PC-3 (cell line): Measurements from ENCODE around the gene CA10. TPM values are rescaled to one million over a fixed set of nuclear protein-coding genes. Genes with fewer than 3 reads are reported as not detected.

ENCODE experiments used
- ATAC-seq: fragments of 200-7000 bp; cut with Tn5 transposase; 2 replicates; pipeline ENCODE4 v1.9.1; 2020; ENCODE audit warnings: mild to moderate bottlenecking, moderate library complexity
- BruUV-seq: library from RNA; stranded (reverse); fragments of 400-500 nt; replicated peaks from 2 replicates; lab custom pipeline; 2021; lab: Mats Ljungman, UMichigan
- CTCF ChIA-PET: fragments of 300-600 bp; sonication (Branson Sonifier 250); formaldehyde crosslinking; loops from one replicate; lab custom pipeline; 2022; ENCODE audit warnings: antibody characterized with exemption; lab: Charles Lee
- POLR2A ChIA-PET: fragments of 300-600 bp; sonication (Branson Sonifier 250); formaldehyde crosslinking; loops from one replicate; lab custom pipeline; 2022; ENCODE audit warnings: antibody characterized with exemption; ENCODE audit not compliant: unreplicated experiment; lab: Charles Lee
- DNase-seq: peaks from one replicate; pipeline ENCODE4 v3.0.0-alpha.2; 2015
- H2AFZ ChIP-seq: fragments of 300-600 bp; sonication (generic); 2 replicates; pipeline ENCODE4 v1.6.0; 2016; ENCODE audit warnings: antibody characterized with exemption, low read length
- H3F3A ChIP-seq: fragments of 300-600 bp; sonication (generic); one replicate; pipeline ENCODE4 v1.6.0; 2017; ENCODE audit warnings: antibody characterized with exemption, low read length, control low read depth, mild to moderate bottlenecking; ENCODE audit not compliant: unreplicated experiment
- H3K27ac ChIP-seq: fragments of 300-600 bp; sonication (generic); 2 replicates; pipeline ENCODE4 v1.5.1; 2016; ENCODE audit warnings: mild to moderate bottlenecking, low read length
- H3K27me3 ChIP-seq: fragments of 300-600 bp; sonication (generic); 2 replicates; pipeline ENCODE4 v1.6.1; 2016; ENCODE audit warnings: low read length, mixed read lengths
- H3K36me3 ChIP-seq: fragments of 300-600 bp; sonication (generic); 2 replicates; pipeline ENCODE4 v1.6.1; 2016; ENCODE audit warnings: low read depth, mixed run types, low read length, mixed read lengths
- H3K4me1 ChIP-seq: fragments of 300-600 bp; sonication (generic); 2 replicates; pipeline ENCODE4 v1.5.1; 2016; ENCODE audit warnings: low read length; ENCODE audit not compliant: insufficient read depth
- H3K4me2 ChIP-seq: fragments of 300-600 bp; sonication (generic); 2 replicates; pipeline ENCODE4 v1.6.0; 2016; ENCODE audit warnings: low read length
- H3K4me3 ChIP-seq: fragments of 300-600 bp; sonication (generic); 2 replicates; pipeline ENCODE4 v1.5.1; 2016; ENCODE audit warnings: mild to moderate bottlenecking, low read length, mixed read lengths
- H3K79me2 ChIP-seq: fragments of 300-600 bp; sonication (generic); 2 replicates; pipeline ENCODE4 v1.6.1; 2017; ENCODE audit warnings: low read length, mixed read lengths
- H3K9ac ChIP-seq: fragments of 300-600 bp; sonication (generic); 2 replicates; pipeline ENCODE4 v1.6.0; 2016; ENCODE audit warnings: mild to moderate bottlenecking, low read length
- H3K9me2 ChIP-seq: fragments of 300-600 bp; sonication (generic); replicated peaks from 2 replicates; pipeline ENCODE4 v1.6.1; 2016; ENCODE audit warnings: mixed run types, low read length, mixed read lengths
- H3K9me3 ChIP-seq: fragments of 300-600 bp; sonication (generic); 2 replicates; pipeline ENCODE4 v1.6.1; 2016; ENCODE audit warnings: low read length, mixed read lengths
- H4K20me1 ChIP-seq: fragments of 300-600 bp; sonication (generic); 2 replicates; pipeline ENCODE4 v1.6.1; 2016; ENCODE audit warnings: low read length, mixed read lengths
- EZH2 ChIP-seq: fragments of 300-600 bp; sonication (generic); IDR thresholded peaks from one replicate; pipeline ENCODE4 v1.6.1; 2017; ENCODE audit warnings: antibody characterized with exemption, mild to moderate bottlenecking, low read length; ENCODE audit not compliant: unreplicated experiment
- EZH2phosphoT487 ChIP-seq: fragments of 300-600 bp; sonication (generic); IDR thresholded peaks from 2 replicates; pipeline ENCODE4 v1.6.1; 2018; ENCODE audit warnings: mild to moderate bottlenecking, antibody characterized with exemption, low read length, borderline replicate concordance
- intact Hi-C: fragments of 100-400 bp; cut with micrococcal nuclease; formaldehyde crosslinking; loops from 2 replicates; pipeline ENCODE4 v1.9.0; 2023
- total RNA-seq: library from RNA; depleted of rRNA; stranded (reverse); fragments of >200 nt; gene quantifications from 2 replicates; pipeline ENCODE4 v1.2.3, GENCODE V29; 2014
- TF ChIP-seq, protein P1 (sequence below): fragments of 300-600 bp; sonication (generic); conservative IDR thresholded peaks from 2 replicates; pipeline ENCODE4 v1.5.1; 2017; ENCODE audit warnings: antibody characterized with exemption, low read depth, mild to moderate bottlenecking, low read length

Gene CA10
- total RNA-seq, 1 experiment from 2014 or later = not detected

GRCh38 chr17:51683291-51683690 is 475.2 kb downstream of the CA10 start:
- ATAC-seq = no peak
- Histone ChIP-seq H3F3A (no peaks in the 10 kb centered on the region), H3K36me3 (no peaks in the 10 kb centered on the region), H3K4me2 (no peak overlapping the region), H3K4me3 (no peak overlapping the region), H3K27me3 (peaks cover 32% of the 10 kb centered on the region; the same call in 1 of the 2 replicates), H3K9me2 (no peaks in the 10 kb centered on the region), H4K20me1 (no peaks in the 10 kb centered on the region), H3K79me2 (no peaks in the 10 kb centered on the region), H3K27ac (no peak overlapping the region), H3K9me3 (0 out of 2 replicates have a peak, but pooled peaks cover 9% of the 10 kb centered on the region), H3K9ac (no peak overlapping the region), H3K4me1 (no peaks in the 10 kb centered on the region), H2AFZ (no peak overlapping the region)
- ChIA-PET POLR2A (no interaction called here), CTCF (no interaction called here)
- BruUV-seq = no TSS peak
- TF ChIP-seq EZH2 (no peak), EZH2phosphoT487 (no peak)
- TF ChIP-seq, protein P1, sequence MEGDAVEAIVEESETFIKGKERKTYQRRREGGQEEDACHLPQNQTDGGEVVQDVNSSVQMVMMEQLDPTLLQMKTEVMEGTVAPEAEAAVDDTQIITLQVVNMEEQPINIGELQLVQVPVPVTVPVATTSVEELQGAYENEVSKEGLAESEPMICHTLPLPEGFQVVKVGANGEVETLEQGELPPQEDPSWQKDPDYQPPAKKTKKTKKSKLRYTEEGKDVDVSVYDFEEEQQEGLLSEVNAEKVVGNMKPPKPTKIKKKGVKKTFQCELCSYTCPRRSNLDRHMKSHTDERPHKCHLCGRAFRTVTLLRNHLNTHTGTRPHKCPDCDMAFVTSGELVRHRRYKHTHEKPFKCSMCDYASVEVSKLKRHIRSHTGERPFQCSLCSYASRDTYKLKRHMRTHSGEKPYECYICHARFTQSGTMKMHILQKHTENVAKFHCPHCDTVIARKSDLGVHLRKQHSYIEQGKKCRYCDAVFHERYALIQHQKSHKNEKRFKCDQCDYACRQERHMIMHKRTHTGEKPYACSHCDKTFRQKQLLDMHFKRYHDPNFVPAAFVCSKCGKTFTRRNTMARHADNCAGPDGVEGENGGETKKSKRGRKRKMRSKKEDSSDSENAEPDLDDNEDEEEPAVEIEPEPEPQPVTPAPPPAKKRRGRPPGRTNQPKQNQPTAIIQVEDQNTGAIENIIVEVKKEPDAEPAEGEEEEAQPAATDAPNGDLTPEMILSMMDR = no peak
- intact Hi-C loops = no loop called here
- no peak for DNase-seq

DNA sequence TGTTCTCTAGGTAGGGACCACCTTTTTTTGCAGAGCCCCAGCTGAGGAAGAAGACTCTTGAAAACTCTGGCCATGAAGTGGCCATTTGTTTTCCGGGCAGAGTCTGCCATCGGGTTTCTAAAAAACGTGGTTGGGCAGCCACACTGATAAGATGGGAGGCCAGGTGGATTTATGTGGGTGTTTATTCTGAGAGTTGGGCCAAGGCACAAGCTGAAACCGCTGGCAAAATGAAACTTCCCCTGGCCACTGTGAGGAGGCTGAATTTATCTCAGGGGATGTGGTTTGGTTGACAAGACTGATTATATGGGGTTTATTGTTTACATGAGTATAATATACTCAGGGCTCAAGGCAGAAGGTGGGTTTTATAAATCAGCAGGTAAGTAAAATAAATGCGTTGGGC is 476.4 kb downstream of the CA10 start:
- Histone ChIP-seq H3K4me2 (no peak overlapping the region), H3K4me1 (no peaks in the 10 kb centered on the region), H3K9ac (no peak overlapping the region), H3K9me3 (0 out of 2 replicates have a peak, but pooled peaks cover 9% of the 10 kb centered on the region), H4K20me1 (no peaks in the 10 kb centered on the region), H3K4me3 (no peak overlapping the region), H3K79me2 (no peaks in the 10 kb centered on the region), H2AFZ (no peak overlapping the region), H3K9me2 (no peaks in the 10 kb centered on the region), H3K27me3 (peaks cover 32% of the 10 kb centered on the region; the same call in 1 of the 2 replicates), H3K36me3 (no peaks in the 10 kb centered on the region), H3F3A (no peaks in the 10 kb centered on the region), H3K27ac (no peak overlapping the region)
- ATAC-seq = no peak
- ChIA-PET POLR2A (no interaction called here), CTCF (no interaction called here)
- no TSS peak for BruUV-seq
- intact Hi-C loops = no loop called here
- TF ChIP-seq EZH2 = no peak
- TF ChIP-seq, protein P1 = no peak
- TF ChIP-seq EZH2phosphoT487 = no peak
- no peak for DNase-seq

DNA sequence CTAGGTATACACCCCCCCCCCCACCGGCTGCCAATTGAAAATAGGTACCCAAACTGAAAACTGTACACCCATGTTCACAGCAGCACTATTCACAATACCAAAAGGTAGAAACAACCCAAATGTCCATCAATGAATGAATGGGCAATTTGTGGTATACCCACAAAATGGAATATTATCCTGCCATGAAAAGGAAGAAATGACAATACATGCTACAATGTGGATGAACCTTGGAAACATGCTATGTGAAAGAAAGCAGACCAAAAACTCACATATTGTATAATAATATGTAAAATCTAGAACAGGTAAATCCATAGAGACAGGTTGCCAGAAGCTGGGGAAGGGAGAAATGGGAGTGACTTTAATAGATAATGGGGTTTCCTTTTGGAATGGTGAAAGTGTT is 480.6 kb downstream of the CA10 start:
- TF ChIP-seq EZH2phosphoT487 (no peak), EZH2 (no peak)
- TF ChIP-seq, protein P1 = no peak
- Histone ChIP-seq H3K27ac (no peak overlapping the region), H3K9me3 (no peaks in the 10 kb centered on the region), H3F3A (no peaks in the 10 kb centered on the region), H2AFZ (no peak overlapping the region), H3K4me3 (no peak overlapping the region), H3K36me3 (no peaks in the 10 kb centered on the region), H3K27me3 (peaks cover 34% of the 10 kb centered on the region), H3K4me1 (no peaks in the 10 kb centered on the region), H4K20me1 (no peaks in the 10 kb centered on the region), H3K9me2 (no peaks in the 10 kb centered on the region), H3K9ac (no peak overlapping the region), H3K4me2 (no peak overlapping the region), H3K79me2 (no peaks in the 10 kb centered on the region)
- ChIA-PET CTCF (no interaction called here), POLR2A (no interaction called here)
- no peak for ATAC-seq
- BruUV-seq = no TSS peak
- intact Hi-C loops = no loop called here
- no peak for DNase-seq
